ENCODE data around the gene VWA3B. TPM values are rescaled to one million over a fixed set of nuclear protein-coding genes. Genes with fewer than 3 reads are reported as not detected.

The VWA3B gene
- total and polyA plus RNA-seq, 2 of the 4 experiments (the other 2 are of a cell fraction) = not detected

- no CpG with 5 or more reads among the region's 4 CpGs for WGBS, 2 experiments (ENCODE audit: extremely low coverage in 2 of 2, insufficient read length in 1 of 2)
- no peak for DNase-seq
- CTCF ChIA-PET = no interaction called here
- dilution Hi-C loops (cut with HindIII; ENCODE audit: low sequenced_read_pairs, unreplicated experiment) = no loop called here
- Histone ChIP-seq H2AK5ac (ENCODE audit: low read depth, low read length) (no peak overlapping the region), H3K9me1 (ENCODE audit: insufficient read depth, low read length) (no peaks in the 10 kb centered on the region; the same call in 1 of the 2 replicates), H2AFZ (replicated peaks; ENCODE audit: low read length, poor library complexity) (no peak overlapping the region), H3K27me3 (ENCODE audit: control insufficient read depth, insufficient read depth, low read length) (peaks cover 17% of the 10 kb centered on the region), H4K5ac (ENCODE audit: low read depth, low read length) (no peak overlapping the region), H2AK9ac (replicated peaks; ENCODE audit: low read depth, low read length, poor library complexity) (no peak overlapping the region), H3K4me3 (ENCODE audit: insufficient read depth, low read depth, low read length) (no peak overlapping the region), H2BK5ac (ENCODE audit: low read depth, low read length, poor library complexity, severe bottlenecking) (no peak overlapping the region), H3K56ac (ENCODE audit: extremely low read depth, insufficient read depth, low read length) (no peak overlapping the region), H2BK15ac (ENCODE audit: low read depth, low read length) (no peak overlapping the region), H2BK120ac (ENCODE audit: low read depth, low read length) (no peak overlapping the region), H3K14ac (replicated peaks; ENCODE audit: low read depth, low read length) (no peak overlapping the region), H3K9me3 (ENCODE audit: control insufficient read depth, insufficient read depth, low read length) (no peaks in the 10 kb centered on the region), H3K18ac (ENCODE audit: low read depth, low read length) (no peak overlapping the region), H4K8ac (ENCODE audit: low read depth in 2 of 2, low read length in 2 of 2) (no peak overlapping the region), H2BK20ac (ENCODE audit: low read depth, low read length) (no peak overlapping the region), H3K36me3 (ENCODE audit: control insufficient read depth, insufficient read depth, low read length) (no peaks in the 10 kb centered on the region), H4K20me1 (ENCODE audit: insufficient read depth, low read length) (no peaks in the 10 kb centered on the region), H3K4ac (ENCODE audit: low read depth, low read length) (no peak overlapping the region), H3K27ac (ENCODE audit: insufficient read depth, low read length) (no peak overlapping the region), H3K9ac (ENCODE audit: low read depth, low read length) (no peak overlapping the region), H3K4me1 (ENCODE audit: control insufficient read depth, insufficient read depth, low read length) (0 out of 2 replicates have a peak, but pooled peaks cover 1% of the 10 kb centered on the region), H3K79me1 (ENCODE audit: low read depth in 1 of 2, low read length in 2 of 2) (no peaks in the 10 kb centered on the region), H3K23ac (ENCODE audit: low read depth, low read length) (no peak overlapping the region), H4K91ac (ENCODE audit: insufficient read depth, low read depth, low read length) (no peak overlapping the region), H3K4me2 (ENCODE audit: low read depth, low read length) (no peak overlapping the region)
- in situ Hi-C loops (cut with MboI; ENCODE audit: low sequenced_read_pairs) = no loop called here
- no peak for TF ChIP-seq MXI1 (IDR thresholded peaks at IDR 0.05; ENCODE audit: borderline replicate concordance, low read depth, low read length)
- TF ChIP-seq MAFK (IDR thresholded peaks at IDR 0.05; ENCODE audit: low read depth, low read length) = no peak
- TF ChIP-seq CHD1 (IDR thresholded peaks at IDR 0.05; ENCODE audit: low read depth, low read length) = no peak
- no peak for TF ChIP-seq ELK1 (IDR thresholded peaks at IDR 0.05; ENCODE audit: borderline replicate concordance, low read depth, low read length)
- no peak for TF ChIP-seq FOS (IDR thresholded peaks at IDR 0.05; ENCODE audit: low read depth, low read length)
- TF ChIP-seq POLR2A (IDR thresholded peaks at IDR 0.05; ENCODE audit: low read depth, low read length) = no peak
- no peak for TF ChIP-seq CEBPB (IDR thresholded peaks at IDR 0.05; ENCODE audit: low read depth, low read length)
- no peak for TF ChIP-seq NFE2L2 (IDR thresholded peaks at IDR 0.05; ENCODE audit: low read depth, low read length)
- TF ChIP-seq SMC3 (IDR thresholded peaks at IDR 0.05; ENCODE audit: low read depth, low read length) = no peak
- TF ChIP-seq BHLHE40 (IDR thresholded peaks at IDR 0.05; ENCODE audit: low read depth, low read length) = no peak
- no peak for TF ChIP-seq CTCF (conservative IDR thresholded peaks at IDR 0.05; ENCODE audit: low read depth, low read length)
- no peak for TF ChIP-seq RFX5 (IDR thresholded peaks at IDR 0.05; ENCODE audit: low read depth, low read length)
- no peak for TF ChIP-seq MAZ (IDR thresholded peaks at IDR 0.05; ENCODE audit: borderline replicate concordance, low read depth, low read length)
- TF ChIP-seq RCOR1 (IDR thresholded peaks at IDR 0.05; ENCODE audit: insufficient replicate concordance, low read length) = no peak
- no peak for TF ChIP-seq USF2 (IDR thresholded peaks at IDR 0.05; ENCODE audit: low read depth, low read length)
- no peak for TF ChIP-seq RAD21 (IDR thresholded peaks at IDR 0.05; ENCODE audit: low read length)
- no peak for ATAC-seq (ENCODE audit: low read depth)
- POLR2A ChIA-PET (ENCODE audit: unreplicated experiment) = no interaction called here
- intact Hi-C loops (cut with micrococcal nuclease) = loop anchor here (5.0 kb wide), 1 partner anchor 459 kb away; no protein-coding TSS in a partner anchor
- no TSS peak for BruUV-seq (replicated peaks)
These were observed 74.2 kb downstream of the VWA3B start for GRCh38 chr2:98161186-98161585.

Measured in IMR-90 (cell line).